HepG2 (cell line): ENCODE results near the gene TLE1. TPM values are rescaled to one million over a fixed set of nuclear protein-coding genes. Genes with fewer than 3 reads are reported as not detected.

Experiments
- ATAC-seq: fragments of 200-7000 bp; cut with Tn5 transposase; 3 replicates; pipeline ENCODE4 v1.9.1; 2020; ENCODE audit warnings: mild to moderate bottlenecking, moderate library complexity
- BruUV-seq: library from RNA; stranded (reverse); fragments of 400-500 nt; replicated peaks from 2 replicates; lab custom pipeline; 2021; lab: Mats Ljungman, UMichigan
- CTCF ChIA-PET: fragments of 300-600 bp; formaldehyde crosslinking; extraction: SDS; loops from one replicate; lab custom pipeline; 2021; ENCODE audit warnings: low total read pairs, inconsistent platforms, low intra/inter-chr PET ratio; lab: Yijun Ruan, JAX
- POLR2A ChIA-PET: fragments of 350-600 bp; sonication (Branson Sonifier 250); formaldehyde crosslinking; loops from one replicate; lab custom pipeline; 2020; ENCODE audit warnings: antibody characterized with exemption, inconsistent platforms; lab: Yijun Ruan, JAX
- DNase-seq: peaks from one replicate; pipeline ENCODE4 v3.0.0-alpha.2; 2015; ENCODE audit warnings: low spot score
- FAIRE-seq: peaks from 3 replicates; lab custom pipeline; 2011; peaks lifted over from hg19 to GRCh38; lab: Jason Lieb, UNC
- H2AFZ ChIP-seq: one replicate; pipeline ENCODE4 v1.6.1; 2011; ENCODE audit warnings: low read length, inconsistent platforms
- H3K27ac ChIP-seq: fragments of 300-600 bp; 3 replicates; pipeline ENCODE4 v1.8.0; 2011; ENCODE audit warnings: mixed run types, mild to moderate bottlenecking, mixed read lengths, low read length, inconsistent platforms; ENCODE audit not compliant: insufficient read depth; ENCODE audit errors: extremely low read length
- H3K27me3 ChIP-seq, 2 experiments: fragments of 200-600 bp in 1 of 2; 2 replicates in 1 of 2; 3 replicates in 1 of 2; pipeline versions ENCODE4 v1.6.0 to v1.8.0; 2011; ENCODE audit warnings: low read length in 2 of 2, mild to moderate bottlenecking in 2 of 2, moderate library complexity in 2 of 2, inconsistent platforms in 1 of 2; ENCODE audit not compliant: insufficient read depth in 2 of 2, control insufficient read depth in 1 of 2
- H3K36me3 ChIP-seq, 2 experiments: fragments of 200-600 bp in 1 of 2; replicated peaks in 1 of 2; 2 replicates in 1 of 2; 3 replicates in 1 of 2; pipeline versions ENCODE4 v1.5.1 to v1.8.0; 2011; ENCODE audit warnings: low read length in 2 of 2, inconsistent platforms in 1 of 2; ENCODE audit not compliant: insufficient read depth in 2 of 2, control insufficient read depth in 1 of 2
- H3K4me1 ChIP-seq: 2 replicates; pipeline ENCODE4 v1.5.1; 2012; ENCODE audit warnings: low read length, inconsistent platforms; ENCODE audit not compliant: insufficient read depth
- H3K4me2 ChIP-seq: 2 replicates; pipeline ENCODE4 v1.6.0; 2011; ENCODE audit warnings: low read depth, low read length, inconsistent platforms
- H3K4me3 ChIP-seq, 3 experiments: fragments of 200-600 bp in 1 of 3; sonication (generic), shearing (Covaris generic) in 1 of 3; replicated peaks in 1 of 3; 2 replicates each; pipeline ENCODE4 v1.5.1; 2011 to 2016; ENCODE audit warnings: low read length in 3 of 3, inconsistent platforms in 2 of 3, low read depth in 2 of 3, mild to moderate bottlenecking in 2 of 3, control low read depth in 1 of 3, mixed read lengths in 1 of 3; ENCODE audit not compliant: insufficient read depth in 1 of 3
- H3K79me2 ChIP-seq: one replicate; pipeline ENCODE4 v1.6.1; 2011; ENCODE audit warnings: low read length, inconsistent platforms; ENCODE audit not compliant: insufficient read depth
- H3K9ac ChIP-seq: 2 replicates; pipeline ENCODE4 v1.6.0; 2011; ENCODE audit warnings: mild to moderate bottlenecking, low read depth, low read length, inconsistent platforms; ENCODE audit not compliant: insufficient read depth
- H3K9me3 ChIP-seq: 2 replicates; pipeline ENCODE4 v1.5.1; 2012; ENCODE audit warnings: mild to moderate bottlenecking, low read length
- H4K20me1 ChIP-seq: 2 replicates; pipeline ENCODE4 v1.6.0; 2011; ENCODE audit warnings: inconsistent platforms, mild to moderate bottlenecking, low read length, moderate library complexity; ENCODE audit not compliant: insufficient read depth
- AKNA ChIP-seq: sonication (generic); formaldehyde crosslinking; IDR thresholded peaks from 2 replicates; pipeline ENCODE4 v1.4.0; 2020; ENCODE audit warnings: missing genetic modification reagents, borderline replicate concordance
- ASH2L ChIP-seq: fragments of 300-600, 200-600 bp; sonication (generic); IDR thresholded peaks from 2 replicates; pipeline ENCODE4 v1.7.0; 2017; ENCODE audit warnings: low read depth, mild to moderate bottlenecking, moderate library complexity, mixed read lengths, low read length; ENCODE audit not compliant: insufficient read length
- FOXO1 ChIP-seq: sonication (generic); formaldehyde crosslinking; IDR thresholded peaks from 2 replicates; pipeline ENCODE4 v1.4.0; 2020; ENCODE audit warnings: missing genetic modification reagents
- RBM22 ChIP-seq: fragments of 200-400 bp; formaldehyde crosslinking; optimal IDR thresholded peaks from 2 replicates; pipeline ENCODE3; 2017; ENCODE audit warnings: mild to moderate bottlenecking, low read length, moderate library complexity
- TFE3 ChIP-seq: IDR thresholded peaks from 2 replicates; pipeline ENCODE4 v1.6.1; 2016
- ZNF382 ChIP-seq: sonication (generic); formaldehyde crosslinking; IDR thresholded peaks from 2 replicates; pipeline ENCODE4 v1.5.0; 2020; ENCODE audit warnings: missing genetic modification reagents, mild to moderate bottlenecking, borderline replicate concordance
- WGBS: methylation state at CpG from one replicate; pipeline ENCODE4 v1.1.6; 2017; ENCODE audit warnings: low lambda C conversion rate; 5-methylcytosine and 5-hydroxymethylcytosine counted together
- in situ Hi-C: cut with HindIII; loops from 2 replicates; pipeline ENCODE4 v1.10.0; 2017; ENCODE audit warnings: low pct_unique_long_range_greater_than_20kb; ENCODE audit not compliant: extremely low pct_ligation_motif_present
- intact Hi-C: fragments of 100-400 bp; cut with micrococcal nuclease; formaldehyde crosslinking; loops from one replicate; pipeline ENCODE4 v1.10.0; 2022; ENCODE audit not compliant: unreplicated experiment
- polyA plus RNA-seq, 8 experiments: library from polyadenylated mRNA; depleted of rRNA in 3 of 8; stranded (reverse) in 7 of 8; unstranded in 1 of 8; fragments of >200 nt; fragmentation: Illumina TruSeq in 4 of 8; extraction: Trizol in 4 of 8; gene quantifications; 2 replicates each; pipeline versions ENCODE4 v1.2.1 to v1.2.3, GENCODE V29; 2011 to 2016; ENCODE audit warnings: low read depth in 4 of 8, missing spikeins in 1 of 8, mixed read lengths in 1 of 8; ENCODE audit not compliant: insufficient read depth in 1 of 8
- total RNA-seq, 5 experiments: library from RNA; depleted of rRNA; stranded (reverse); fragments of >200 nt; fragmentation: Illumina TruSeq; extraction: Trizol; gene quantifications; 2 replicates each; pipeline ENCODE4 v1.2.3, GENCODE V29; 2016; ENCODE audit warnings: low read depth in 1 of 5

TLE1 gene
- total and polyA plus RNA-seq, 2 of the 13 experiments (the other 11 are each of a cell fraction or from before 2014, with no cell fraction given), result 35.9 to 109 TPM

GRCh38 chr9:81632599-81632998 lies 56.7 kb downstream of the TLE1 start:
- H3K27me3 ChIP-seq, result no peaks in the 10 kb centered on the region
- peaks cover 91% of the 10 kb centered on the region for H3K4me1 ChIP-seq
- no peak for DNase-seq
- H2AFZ ChIP-seq, result no peak overlapping the region
- H3K9ac ChIP-seq, result no peak overlapping the region
- H3K9me3 ChIP-seq, result no peaks in the 10 kb centered on the region
- no peak for FAIRE-seq
- no TSS peak for BruUV-seq
- ChIA-PET POLR2A (no interaction called here), CTCF (no interaction called here)
- ATAC-seq, result no peak
- no peak overlapping the region for H3K4me2 ChIP-seq
- peaks cover 23% of the 10 kb centered on the region for H4K20me1 ChIP-seq
- no peak overlapping the region for H3K27ac ChIP-seq
- TF ChIP-seq RBM22 (peak; percentile 27), FOXO1 (CRISPR knock-in tag) (no peak), ZNF382 (no peak), ASH2L (no peak), TFE3 (CRISPR knock-in tag) (no peak)
- no peak overlapping the region for H3K4me3 ChIP-seq
- peaks cover 6 to 26% of the 10 kb centered on the region in 2 experiments for H3K36me3 ChIP-seq
- intact Hi-C loops (loop anchor here (5.0 kb wide), 1 partner anchor 970 kb away; no protein-coding TSS in a partner anchor), in situ Hi-C loops (no loop called here)
- WGBS, result 96% methylated on average over 1 of the region's 1 CpG
- peaks cover 15% of the 10 kb centered on the region for H3K79me2 ChIP-seq

GRCh38 chr9:81631218-81631745 lies 58.1 kb downstream of the TLE1 start:
- no peak for FAIRE-seq

More at GRCh38 chr9:81631218-81631745, 58.1 kb downstream of the TLE1 start:
- Histone ChIP-seq H4K20me1 (peaks cover 20% of the 10 kb centered on the region), H3K4me3 (no peak overlapping the region), H3K27ac (no peak overlapping the region), H3K36me3 (peaks cover 6 to 29% of the 10 kb centered on the region in 2 experiments), H3K9ac (no peak overlapping the region), H2AFZ (no peak overlapping the region), H3K27me3 (no peaks in the 10 kb centered on the region), H3K9me3 (no peaks in the 10 kb centered on the region), H3K4me1 (peaks cover 88% of the 10 kb centered on the region), H3K79me2 (peaks cover 13% of the 10 kb centered on the region), H3K4me2 (no peak overlapping the region)
- ChIA-PET POLR2A (interaction anchor here (2.8 kb wide), 1 partner anchor 43 kb away, joined by 15 read pairs; no protein-coding TSS in a partner anchor), CTCF (no interaction called here)
- no peak for DNase-seq
- intact Hi-C loops, result loop anchor here (5.0 kb wide), 1 partner anchor 971 kb away; no protein-coding TSS in a partner anchor
- in situ Hi-C loops, result no loop called here
- BruUV-seq, result no TSS peak
- WGBS, result 97% methylated on average over 7 of the region's 7 CpGs
- TF ChIP-seq RBM22 (peak; percentile 16), AKNA (no peak)
- ATAC-seq, result no peak
